G401 (cell line): ENCODE measurements around the gene ANXA4. TPM values are rescaled to one million over a fixed set of nuclear protein-coding genes. Genes with fewer than 3 reads are reported as not detected.

ENCODE experiments used
- total RNA-seq: library from RNA; depleted of rRNA; stranded (reverse); fragments of >200 nt; shearing (Covaris generic); gene quantifications from 2 replicates; pipeline ENCODE4 v1.2.3, GENCODE V29; 2014; rRNA removed

The ANXA4 gene
- total RNA-seq, 1 experiment from 2014 or later: 64.8 TPM

Other genes with a start within 250 kb of the ANXA4 start
- gene AAK1, start 98.4 kb upstream of the ANXA4 start, total RNA-seq: 5.6 and 19.6 TPM in 2 replicates
- 10.2 and 15.9 TPM in 2 replicates for gene GMCL1, start 87.5 kb downstream of the ANXA4 start, total RNA-seq
- 51.7 and 63.0 TPM in 2 replicates for gene SNRNP27, start 151.8 kb downstream of the ANXA4 start, total RNA-seq
- 4.8 and 5.2 TPM in 2 replicates for gene MXD1, start 173.0 kb downstream of the ANXA4 start, total RNA-seq
- 0.55 and 1.3 TPM in 2 replicates for gene ASPRV1, start 219.5 kb downstream of the ANXA4 start, total RNA-seq